ENCODE results near the gene KCNH4.
"Not testable (repeated sequence)": the region's sequence is repeated elsewhere in the genome, so short reads cannot be mapped to it uniquely, and the experiment has no call there.

KCNH4 gene

GRCh38 chr17:42177684-42178083 lies 3.3 kb downstream of the KCNH4 start:
- DNase-seq: no peak

GRCh38 chr17:42174126-42174783 lies 6.7 kb downstream of the KCNH4 start:
- no peak for DNase-seq

GRCh38 chr17:42171831-42172230 lies 9.1 kb downstream of the KCNH4 start:
- DNase-seq: no peak

- DNase-seq: no peak
These were observed 11.6 kb downstream of the KCNH4 start for GRCh38 chr17:42169351-42169750.

GRCh38 chr17:42167807-42168206 lies 13.1 kb downstream of the KCNH4 start:
- DNase-seq: no peak

GRCh38 chr17:42166196-42166763 lies 14.7 kb downstream of the KCNH4 start:
- no peak for DNase-seq

- no peak for DNase-seq
These were observed 15.2 kb downstream of the KCNH4 start for GRCh38 chr17:42165751-42166150.

GRCh38 chr17:42163696-42164407 lies 17.1 kb downstream of the KCNH4 start:
- DNase-seq: no peak

GRCh38 chr17:42163113-42163512 lies 17.8 kb downstream of the KCNH4 start:
- no peak for DNase-seq

GRCh38 chr17:42160531-42160910 lies 20.4 kb downstream of the KCNH4 start:
- DNase-seq: no peak

GRCh38 chr17:42159796-42160530 lies 21.0 kb downstream of the KCNH4 start:
- DNase-seq: no peak

GRCh38 chr17:42155614-42156045 lies 25.3 kb downstream of the KCNH4 start:
- DNase-seq: no peak

GRCh38 chr17:42153919-42154742 lies 26.8 kb downstream of the KCNH4 start:
- DNase-seq: no peak

- DNase-seq: no peak
These were observed 33.9 kb downstream of the KCNH4 start for GRCh38 chr17:42146911-42147607.

GRCh38 chr17:42143138-42143537 lies 37.8 kb downstream of the KCNH4 start:
- DNase-seq: not testable (repeated sequence)

GRCh38 chr17:42142371-42142896 lies 38.5 kb downstream of the KCNH4 start:
- no peak for DNase-seq

- DNase-seq: no peak
These were observed 39.6 kb downstream of the KCNH4 start for GRCh38 chr17:42141382-42141781.

- DNase-seq: not testable (repeated sequence)
These were observed 40.3 kb downstream of the KCNH4 start for GRCh38 chr17:42140690-42141089.

- DNase-seq: no peak
These were observed 42.0 kb downstream of the KCNH4 start for GRCh38 chr17:42138749-42139492.

GRCh38 chr17:42136654-42137051 lies 44.3 kb downstream of the KCNH4 start:
- no peak for DNase-seq
